Colonic mucosa (tissue), 4 donors: ENCODE data around the gene NLK. TPM values are rescaled to one million over a fixed set of nuclear protein-coding genes. Genes with fewer than 3 reads are reported as not detected.
A peak's percentile ranks its signal among the peaks of the same experiment; 100 is the strongest.

ENCODE experiments used
- DNase-seq: peaks from one replicate; pipeline ENCODE4 v3.0.0-alpha.2; 2020
- H3K27ac ChIP-seq: fragments of 200-600 bp; one replicate; pipeline ENCODE4 v1.8.0; 2021
- H3K27me3 ChIP-seq: fragments of 200-600 bp; one replicate; pipeline ENCODE4 v1.8.0; 2021
- H3K36me3 ChIP-seq: fragments of 200-600 bp; one replicate; pipeline ENCODE4 v1.8.0; 2021
- H3K4me1 ChIP-seq: fragments of 200-600 bp; one replicate; pipeline ENCODE4 v1.8.0; 2021; ENCODE audit warnings: mild to moderate bottlenecking
- H3K4me3 ChIP-seq: fragments of 200-600 bp; one replicate; pipeline ENCODE4 v1.8.0; 2021
- H3K9ac ChIP-seq, 2 donors: one replicate each; pipeline ENCODE4 v1.7.0; 2013; ENCODE audit warnings: control low read depth in 2 of 2, low read depth in 2 of 2, low read length in 2 of 2
- H3K9me3 ChIP-seq: fragments of 200-600 bp; one replicate; pipeline ENCODE4 v1.8.0; 2021
- CTCF ChIP-seq: fragments of 200-600 bp; IDR thresholded peaks from one replicate; pipeline ENCODE4 v1.8.0; 2022; ENCODE audit warnings: antibody characterized with exemption, mild to moderate bottlenecking
- intact Hi-C: fragments of 100-400 bp; cut with DNase I; formaldehyde crosslinking; loops from one replicate; pipeline ENCODE4 v1.14.1; 2022
- total RNA-seq, 2 donors: library from RNA; stranded (reverse); fragmentation: NEBNext Ultra II Directional in 1 of 2; extraction: Animal tissue kit (Norgen Biotek cat#: 25700) in 1 of 2; gene quantifications; one replicate each; pipeline ENCODE4 v1.2.1, GENCODE V29; 2021
- donor health status: healthy.
- donor health status: DM: no; HTN: no; CAD: no.
- donor health status: DM: no; HTN: no; CAD: no.

NLK gene
- total RNA-seq, 2 donors from 2014 or later: 17.2 to 20.9 TPM

- intact Hi-C loops: no loop called here
- no peaks in the 10 kb centered on the region for H3K27me3 ChIP-seq
Observed at GRCh38 chr17:28221751-28222414, 179.4 kb downstream of the NLK start.

GRCh38 chr17:28225271-28225670, 182.8 kb downstream of the NLK start:
- Histone ChIP-seq H3K9ac (no peak overlapping the region), H3K27ac (no peak overlapping the region), H3K36me3 (no peaks in the 10 kb centered on the region), H3K27me3 (peaks cover 7% of the 10 kb centered on the region), H3K4me1 (no peaks in the 10 kb centered on the region), H3K4me3 (no peak overlapping the region), H3K9me3 (no peaks in the 10 kb centered on the region)
- no peak for TF ChIP-seq CTCF
- no peak for DNase-seq
- intact Hi-C loops: no loop called here

More at GRCh38 chr17:28221751-28222414, 179.4 kb downstream of the NLK start:
- Histone ChIP-seq H3K9ac (no peak overlapping the region), H3K9me3 (no peaks in the 10 kb centered on the region), H3K4me1 (no peaks in the 10 kb centered on the region), H3K27ac (no peak overlapping the region), H3K4me3 (no peak overlapping the region), H3K36me3 (no peaks in the 10 kb centered on the region)
- DNase-seq: no peak
- TF ChIP-seq CTCF: no peak

- no peak for DNase-seq
- H3K4me1 ChIP-seq: no peaks in the 10 kb centered on the region
- intact Hi-C loops: no loop called here
- peaks cover 7% of the 10 kb centered on the region for H3K27me3 ChIP-seq
- no peaks in the 10 kb centered on the region for H3K36me3 ChIP-seq
- no peaks in the 10 kb centered on the region for H3K9me3 ChIP-seq
- TF ChIP-seq CTCF: no peak
- no peak overlapping the region for H3K27ac ChIP-seq
- no peak overlapping the region for H3K9ac ChIP-seq
- H3K4me3 ChIP-seq: no peak overlapping the region
Observed at GRCh38 chr17:28225867-28226266, 183.4 kb downstream of the NLK start.

- no peaks in the 10 kb centered on the region for H3K36me3 ChIP-seq
- intact Hi-C loops: no loop called here
- no peak for TF ChIP-seq CTCF
- H3K27me3 ChIP-seq: peaks cover 7% of the 10 kb centered on the region
- no peak overlapping the region for H3K9ac ChIP-seq
- H3K27ac ChIP-seq: no peak overlapping the region
- H3K4me1 ChIP-seq: no peaks in the 10 kb centered on the region
- no peak for DNase-seq
- no peaks in the 10 kb centered on the region for H3K9me3 ChIP-seq
- peak overlapping the region; percentile 45 for H3K4me3 ChIP-seq
Observed at GRCh38 chr17:28226563-28227315, 184.3 kb downstream of the NLK start.

- intact Hi-C loops: no loop called here
- Histone ChIP-seq H3K4me1 (no peaks in the 10 kb centered on the region), H3K4me3 (peak overlapping the region; percentile 45), H3K27me3 (peaks cover 7% of the 10 kb centered on the region), H3K9me3 (no peaks in the 10 kb centered on the region), H3K36me3 (no peaks in the 10 kb centered on the region), H3K27ac (no peak overlapping the region), H3K9ac (peak overlapping the region; percentile 44 to 51)
- no peak for TF ChIP-seq CTCF
- peak; percentile 84 for DNase-seq
Observed at GRCh38 chr17:28227316-28228108, 185.0 kb downstream of the NLK start.
